ENCODE measurements around the gene SLIT1. TPM values are rescaled to one million over a fixed set of nuclear protein-coding genes. Genes with fewer than 3 reads are reported as not detected.

The SLIT1 gene
- total and polyA plus RNA-seq, 2 of the 8 experiments (the other 6 are each of a cell fraction or from before 2014, with no cell fraction given): 0.70 to 0.88 TPM

- no peak overlapping the region for H3K9ac ChIP-seq (replicated peaks in 1 of 4; ENCODE audit: extremely low read depth in 1 of 4, low read depth in 3 of 4, low read length in 3 of 4)
Measured at GRCh38 chr10:97154162-97154561, 31.6 kb downstream of the SLIT1 start.

More at GRCh38 chr10:97154162-97154561, 31.6 kb downstream of the SLIT1 start:
- ChIA-PET CTCF (ENCODE audit: partially characterized antibody) (interaction anchor here (1.6 kb wide), 1 partner anchor 15 kb away, joined by 5 read pairs; no protein-coding TSS in a partner anchor), POLR2A (ENCODE audit: partially characterized antibody) (no interaction called here)
- Histone ChIP-seq H3K4me1 (replicated peaks in 1 of 4; ENCODE audit: control insufficient read depth in 3 of 4, insufficient read depth in 4 of 4, low read length in 3 of 4) (peaks cover 0 to 3% (median 0%) of the 10 kb centered on the region in 4 experiments; a peak in 1 of 7 replicates), H3K18ac (ENCODE audit: extremely low read depth, low read length) (no peak overlapping the region), H2BK5ac (ENCODE audit: low read depth, low read length) (no peak overlapping the region), H2AK5ac (ENCODE audit: low read depth, low read length) (no peak overlapping the region), H3K79me2 (ENCODE audit: control insufficient read depth in 1 of 2, insufficient read depth in 2 of 2, low read length in 2 of 2) (no peaks in the 10 kb centered on the region), H3K56ac (replicated peaks; ENCODE audit: insufficient read length, low read depth, low read length) (no peak overlapping the region), H2BK20ac (ENCODE audit: low read length) (no peak overlapping the region), H3K4ac (replicated peaks; ENCODE audit: insufficient read length, low read depth, low read length) (no peak overlapping the region), H2BK15ac (ENCODE audit: low read length) (no peak overlapping the region), H3K79me1 (ENCODE audit: low read depth, low read length) (no peaks in the 10 kb centered on the region; the same call in 1 of the 2 replicates), H4K5ac (ENCODE audit: insufficient read length, low read depth, low read length) (no peak overlapping the region), H3K14ac (ENCODE audit: insufficient read length) (no peak overlapping the region), H3K27ac (ENCODE audit: low read depth, low read length) (no peak overlapping the region), H4K91ac (replicated peaks; ENCODE audit: insufficient read length, low read length) (no peak overlapping the region), H4K20me1 (replicated peaks in 1 of 2; ENCODE audit: control insufficient read depth in 1 of 2, insufficient read depth in 2 of 2, low read length in 2 of 2) (no peaks in the 10 kb centered on the region), H3K9me3 (ENCODE audit: insufficient read depth in 2 of 2, low read depth in 1 of 2, low read length in 1 of 2) (no peaks in the 10 kb centered on the region), H3K4me2 (ENCODE audit: insufficient read depth in 1 of 2, low read depth in 2 of 2, low read length in 2 of 2) (no peak overlapping the region), H2AFZ (ENCODE audit: low read length) (no peak overlapping the region), H3K4me3 (ENCODE audit: extremely low read depth in 1 of 4, insufficient read depth in 2 of 4, low read depth in 3 of 4, low read length in 4 of 4) (no peak overlapping the region), H2BK120ac (replicated peaks; ENCODE audit: low read depth, low read length) (no peak overlapping the region), H3K27me3 (replicated peaks in 1 of 4; ENCODE audit: control insufficient read depth in 3 of 4, extremely low read depth in 1 of 4, insufficient read depth in 3 of 4, low read length in 3 of 4) (no peaks in the 10 kb centered on the region), H2BK12ac (ENCODE audit: low read depth, low read length) (no peak overlapping the region), H3K36me3 (ENCODE audit: control insufficient read depth in 2 of 4, insufficient read depth in 4 of 4, low read length in 3 of 4) (no peaks in the 10 kb centered on the region), H4K8ac (ENCODE audit: extremely low read depth, insufficient read depth, low read length) (no peak overlapping the region), H3K23ac (ENCODE audit: insufficient read length) (no peak overlapping the region), H3K23me2 (ENCODE audit: low read depth, low read length) (no peaks in the 10 kb centered on the region; the same call in 1 of the 2 replicates)
- WGBS, 2 experiments (ENCODE audit: extremely low coverage in 1 of 2, insufficient coverage in 1 of 2, insufficient read length in 1 of 2, insufficient replicate concordance in 2 of 2, low coverage in 1 of 2, low lambda C conversion rate in 2 of 2, missing lambda C conversion rate in 1 of 2): 79% methylated on average over 4 of the region's 4 CpGs; no CpG with 5 or more reads in 1 of the 2 experiments
- FAIRE-seq (no peak), DNase-seq (ENCODE audit: low read depth in 1 of 2, low spot score in 2 of 2) (no peak)
- TF ChIP-seq CHD1 (IDR thresholded peaks at IDR 0.05; ENCODE audit: low read depth, low read length): no peak
- no peak for TF ChIP-seq EZH2 (IDR thresholded peaks at IDR 0.05; ENCODE audit: low read depth, low read length, severe bottlenecking)
- TF ChIP-seq CHD2 (IDR thresholded peaks at IDR 0.05; ENCODE audit: low read length): no peak
- no peak for TF ChIP-seq PHF8 (conservative IDR thresholded peaks at IDR 0.05; ENCODE audit: low read depth, low read length)
- TF ChIP-seq SAP30 (IDR thresholded peaks at IDR 0.05; ENCODE audit: insufficient read depth, insufficient replicate concordance, low read length): no peak
- TF ChIP-seq SIRT6 (IDR thresholded peaks at IDR 0.05; ENCODE audit: low read length): no peak
- no peak for TF ChIP-seq HDAC6 (IDR thresholded peaks at IDR 0.05; ENCODE audit: low read depth, low read length)
- TF ChIP-seq KDM4A (IDR thresholded peaks at IDR 0.05; ENCODE audit: low read depth, low read length, severe bottlenecking): no peak
- TF ChIP-seq BCL11A (IDR thresholded peaks at IDR 0.05; ENCODE audit: low read depth in 2 of 2, low read length in 2 of 2): no peak

All from H1 (cell line).